BJ (cell line): Measurements from ENCODE around the gene GDI2. TPM values are rescaled to one million over a fixed set of nuclear protein-coding genes. Genes with fewer than 3 reads are reported as not detected.

Source experiments
- CTCF ChIA-PET: fragments of 350-600 bp; formaldehyde crosslinking; extraction: SDS; loops from one replicate; lab custom pipeline; 2021; ENCODE audit warnings: antibody characterized with exemption, inconsistent platforms; lab: Yijun Ruan, JAX
- POLR2A ChIA-PET: fragments of 300-600 bp; sonication (Branson Sonifier 250); formaldehyde crosslinking; extraction: SDS; loops from one replicate; lab custom pipeline; 2021; ENCODE audit warnings: antibody characterized with exemption; lab: Charles Lee
- DNase-seq: peaks from one replicate; pipeline ENCODE4 v3.0.0-alpha.2; 2011; ENCODE audit warnings: low read depth
- H3K27me3 ChIP-seq: 2 replicates; pipeline ENCODE4 v1.6.0; 2011; ENCODE audit warnings: low read length; ENCODE audit not compliant: control insufficient read depth, insufficient read depth
- H3K36me3 ChIP-seq: 2 replicates; pipeline ENCODE4 v1.5.1; 2011; ENCODE audit warnings: low read length; ENCODE audit not compliant: control insufficient read depth, insufficient read depth
- H3K4me3 ChIP-seq: 2 replicates; pipeline ENCODE4 v1.5.1; 2011; ENCODE audit warnings: low read depth, mild to moderate bottlenecking, control low read depth, low read length
- polyA plus RNA-seq: library from polyadenylated mRNA; depleted of rRNA; stranded (reverse); fragments of >200 nt; gene quantifications from 2 replicates; pipeline ENCODE4 v1.2.3, GENCODE V29; 2011
- TF ChIP-seq, protein P1 (sequence below): IDR thresholded peaks from 2 replicates; pipeline ENCODE4 v1.5.1; 2011; ENCODE audit warnings: low read depth, mild to moderate bottlenecking, control low read depth, inconsistent platforms, low read length, moderate library complexity; ENCODE audit not compliant: insufficient read depth

GDI2 gene
- polyA plus RNA-seq, 1 experiment: 148 TPM

DNA sequence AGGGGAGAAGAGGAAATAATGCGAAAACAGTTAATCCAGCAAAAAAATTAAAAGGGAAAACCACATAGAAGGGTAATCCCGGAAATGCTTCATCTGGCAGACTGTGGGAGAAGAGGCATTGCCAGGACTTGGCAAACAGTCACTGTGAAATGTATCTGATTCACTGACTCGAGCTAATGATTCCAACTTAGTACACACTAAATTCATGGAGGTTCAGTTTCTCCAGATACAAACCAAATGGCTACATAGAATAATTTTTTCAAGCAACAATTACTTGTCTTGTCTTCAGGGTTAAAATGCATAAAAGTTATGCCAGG lies 36.4 kb downstream of the GDI2 start:
- Histone ChIP-seq H3K27me3 (no peaks in the 10 kb centered on the region), H3K4me3 (no peak overlapping the region), H3K36me3 (peaks cover 11% of the 10 kb centered on the region)
- TF ChIP-seq, protein P1, sequence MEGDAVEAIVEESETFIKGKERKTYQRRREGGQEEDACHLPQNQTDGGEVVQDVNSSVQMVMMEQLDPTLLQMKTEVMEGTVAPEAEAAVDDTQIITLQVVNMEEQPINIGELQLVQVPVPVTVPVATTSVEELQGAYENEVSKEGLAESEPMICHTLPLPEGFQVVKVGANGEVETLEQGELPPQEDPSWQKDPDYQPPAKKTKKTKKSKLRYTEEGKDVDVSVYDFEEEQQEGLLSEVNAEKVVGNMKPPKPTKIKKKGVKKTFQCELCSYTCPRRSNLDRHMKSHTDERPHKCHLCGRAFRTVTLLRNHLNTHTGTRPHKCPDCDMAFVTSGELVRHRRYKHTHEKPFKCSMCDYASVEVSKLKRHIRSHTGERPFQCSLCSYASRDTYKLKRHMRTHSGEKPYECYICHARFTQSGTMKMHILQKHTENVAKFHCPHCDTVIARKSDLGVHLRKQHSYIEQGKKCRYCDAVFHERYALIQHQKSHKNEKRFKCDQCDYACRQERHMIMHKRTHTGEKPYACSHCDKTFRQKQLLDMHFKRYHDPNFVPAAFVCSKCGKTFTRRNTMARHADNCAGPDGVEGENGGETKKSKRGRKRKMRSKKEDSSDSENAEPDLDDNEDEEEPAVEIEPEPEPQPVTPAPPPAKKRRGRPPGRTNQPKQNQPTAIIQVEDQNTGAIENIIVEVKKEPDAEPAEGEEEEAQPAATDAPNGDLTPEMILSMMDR: no peak
- peak; percentile 19 for DNase-seq
- CTCF ChIA-PET: interaction anchor here (1.1 to 1.4 kb wide), 2 partner anchors 10 to 18 kb away, joined by 3 read pairs; no protein-coding TSS in a partner anchor
- POLR2A ChIA-PET: no interaction called here

DNA sequence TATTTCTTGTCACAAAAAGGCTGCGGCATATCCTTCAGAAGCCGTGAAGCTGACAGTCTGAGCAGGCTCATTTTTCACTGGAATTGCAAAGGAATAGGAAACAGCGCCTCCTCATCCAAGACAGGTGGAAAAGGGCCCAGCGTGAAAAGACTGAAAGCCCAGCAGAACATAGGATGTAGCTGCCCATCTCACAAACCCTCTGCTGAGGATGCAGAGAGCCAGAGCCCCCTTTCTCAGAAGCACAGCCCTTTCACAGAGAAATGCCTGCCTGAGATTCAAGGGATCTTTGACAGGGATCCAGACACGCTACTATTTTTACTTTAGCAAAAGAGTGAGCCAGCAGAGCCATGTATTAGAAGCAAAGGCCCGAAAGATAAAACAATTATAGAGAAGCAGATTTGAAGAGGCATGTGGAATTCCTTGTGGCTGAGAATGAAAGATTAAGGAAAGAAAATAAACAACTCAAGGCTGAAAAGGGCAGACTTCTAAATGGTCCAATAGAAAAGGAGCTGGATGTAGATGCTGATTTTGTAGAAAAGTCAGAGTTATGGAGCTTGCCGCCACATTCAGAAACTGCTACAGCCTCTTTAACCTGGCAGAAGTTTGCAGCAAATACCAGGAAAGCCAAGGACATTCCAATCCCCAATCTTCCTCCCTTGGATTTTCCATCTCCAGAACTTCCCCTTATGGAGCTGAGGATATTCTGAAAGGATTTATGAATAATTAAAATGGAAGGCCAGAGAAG lies 36.9 kb downstream of the GDI2 start:
- H3K27me3 ChIP-seq: no peaks in the 10 kb centered on the region
- no peak overlapping the region for H3K4me3 ChIP-seq
- no peak for DNase-seq
- ChIA-PET CTCF (interaction anchor here (0.8 to 1.4 kb wide), 3 partner anchors 12 to 31 kb away, joined by 3 to 4 read pairs (median 3); no protein-coding TSS in a partner anchor), POLR2A (no interaction called here)
- TF ChIP-seq, protein P1: no peak
- H3K36me3 ChIP-seq: peaks cover 12% of the 10 kb centered on the region

DNA sequence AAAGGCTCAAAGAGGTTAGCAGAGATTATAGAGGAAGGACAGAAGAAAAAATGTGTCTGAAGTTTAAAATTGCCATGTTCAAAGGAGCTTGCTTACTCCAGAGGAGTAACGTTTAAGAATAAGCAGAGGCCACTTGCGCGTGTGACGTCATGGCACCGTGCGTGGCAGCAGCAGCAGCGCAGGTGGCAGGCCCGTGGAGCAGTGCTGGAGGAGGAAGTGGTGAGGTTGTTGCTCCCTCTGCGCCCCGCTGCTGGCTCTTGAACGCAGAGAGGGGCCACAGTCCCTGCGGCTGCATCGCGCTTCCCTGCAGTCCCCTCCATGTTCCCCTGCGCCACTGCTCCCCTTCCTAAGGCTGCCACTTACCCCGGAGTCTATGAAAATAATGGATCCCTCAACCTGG lies 37.5 kb downstream of the GDI2 start:
- TF ChIP-seq, protein P1: no peak
- no peak for DNase-seq
- no peak overlapping the region for H3K4me3 ChIP-seq
- H3K36me3 ChIP-seq: peaks cover 13% of the 10 kb centered on the region
- POLR2A ChIA-PET: no interaction called here
- H3K27me3 ChIP-seq: no peaks in the 10 kb centered on the region
- CTCF ChIA-PET: interaction anchor here (0.8 to 1.2 kb wide), 2 partner anchors 11 to 31 kb away, joined by 3 to 4 read pairs; no protein-coding TSS in a partner anchor

DNA sequence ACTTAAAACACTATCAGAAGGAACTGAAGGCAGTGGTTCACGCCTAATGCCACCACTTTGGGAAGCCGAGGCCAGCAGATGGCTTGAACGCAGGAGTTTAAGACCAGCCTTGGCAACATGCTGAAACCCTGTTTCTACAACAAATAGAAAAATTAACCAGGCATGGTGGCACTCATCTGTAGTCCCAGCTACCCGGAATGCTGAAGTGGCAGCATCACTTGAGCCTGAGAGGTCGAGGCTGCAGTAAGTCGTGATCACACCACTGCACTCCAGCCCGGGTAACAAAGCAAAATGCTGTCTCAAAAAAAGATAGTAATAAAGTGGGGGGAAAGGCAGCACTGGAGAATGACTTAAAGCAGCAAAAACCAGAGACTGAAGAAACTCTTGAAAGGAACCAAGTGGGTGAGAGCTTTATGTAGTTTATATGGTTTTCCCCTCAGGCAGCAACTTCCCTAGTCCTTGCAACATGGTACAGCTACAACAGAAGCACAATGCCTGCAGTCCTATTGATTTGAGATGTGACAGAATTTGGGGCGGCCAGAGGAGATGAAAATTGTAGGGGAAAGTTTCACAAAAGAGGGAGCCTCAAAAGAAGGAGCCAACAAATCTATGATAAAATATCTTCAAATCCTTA lies 38.1 kb downstream of the GDI2 start:
- CTCF ChIA-PET: interaction anchor here (0.7 to 1.2 kb wide), 3 partner anchors 11 to 90 kb away, joined by 3 to 4 read pairs (median 3); no protein-coding TSS in a partner anchor
- POLR2A ChIA-PET: no interaction called here
- TF ChIP-seq, protein P1: no peak
- no peak overlapping the region for H3K4me3 ChIP-seq
- H3K36me3 ChIP-seq: peaks cover 13% of the 10 kb centered on the region
- H3K27me3 ChIP-seq: no peaks in the 10 kb centered on the region
- DNase-seq: no peak

DNA sequence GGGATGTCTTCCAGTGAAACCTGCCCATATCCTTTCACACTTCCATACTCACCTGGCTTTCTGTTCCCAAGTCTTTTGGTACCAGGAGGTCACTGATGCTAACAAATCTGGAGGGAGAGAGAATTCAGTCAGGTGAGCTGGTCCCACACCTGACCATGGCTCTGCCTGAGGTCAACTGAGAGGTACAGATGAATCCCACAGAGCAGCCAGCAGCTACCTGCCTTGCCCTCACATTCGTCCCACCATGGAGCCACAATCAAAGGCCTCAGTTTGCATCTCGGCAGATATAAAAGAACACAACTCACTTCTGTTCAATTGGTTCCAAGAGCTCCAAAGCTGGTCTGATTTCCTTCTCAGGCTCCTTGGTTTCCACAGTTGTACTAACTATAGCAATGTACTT lies 47.0 kb downstream of the GDI2 start:
- H3K27me3 ChIP-seq: no peaks in the 10 kb centered on the region
- POLR2A ChIA-PET: no interaction called here
- H3K36me3 ChIP-seq: peaks cover 23% of the 10 kb centered on the region
- TF ChIP-seq, protein P1: no peak
- no peak overlapping the region for H3K4me3 ChIP-seq
- DNase-seq: no peak
- CTCF ChIA-PET: interaction anchor here (0.9 kb wide), 1 partner anchor 11 kb away, joined by 3 read pairs; no protein-coding TSS in a partner anchor
